PC-9 (cell line): ENCODE measurements around the gene BRF1. TPM values are rescaled to one million over a fixed set of nuclear protein-coding genes. Genes with fewer than 3 reads are reported as not detected.

ENCODE experiments used
- BruUV-seq: library from RNA; stranded (reverse); fragments of 400-500 nt; replicated peaks from 2 replicates; lab custom pipeline; 2021; lab: Mats Ljungman, UMichigan
- CTCF ChIA-PET: fragments of 300-600 bp; sonication (Branson Sonifier 250); formaldehyde crosslinking; loops from one replicate; lab custom pipeline; 2022; ENCODE audit warnings: antibody characterized with exemption; lab: Charles Lee
- POLR2A ChIA-PET: fragments of 300-600 bp; sonication (Branson Sonifier 250); formaldehyde crosslinking; loops from one replicate; lab custom pipeline; 2022; ENCODE audit warnings: antibody characterized with exemption; ENCODE audit not compliant: unreplicated experiment; lab: Charles Lee
- DNase-seq, 2 experiments: peaks; one replicate each; pipeline versions ENCODE4 v3.0.0 to v3.0.0-alpha.2; 2015 to 2022; ENCODE audit warnings: mixed read lengths in 1 of 2
- H2AFZ ChIP-seq: fragments of 200-600 bp; sonication (generic); 2 replicates; pipeline ENCODE4 v1.8.1; 2017; ENCODE audit warnings: antibody characterized with exemption
- H3F3A ChIP-seq: fragments of 200-600 bp; sonication (generic); 2 replicates; pipeline ENCODE4 v1.8.1; 2017; ENCODE audit warnings: antibody characterized with exemption, mild to moderate bottlenecking, low read depth; ENCODE audit not compliant: insufficient read depth
- H3K27ac ChIP-seq: fragments of 200-600 bp; sonication (generic); 2 replicates; pipeline ENCODE4 v1.6.1; 2016; ENCODE audit warnings: mixed run types
- H3K27me3 ChIP-seq: fragments of 200-600 bp; sonication (generic); 2 replicates; pipeline ENCODE4 v1.6.1; 2016; ENCODE audit warnings: low read depth, mixed run types; ENCODE audit not compliant: insufficient read depth
- H3K36me3 ChIP-seq: fragments of 200-600 bp; sonication (generic); 2 replicates; pipeline ENCODE4 v1.6.1; 2016; ENCODE audit warnings: low read depth, mixed run types
- H3K4me1 ChIP-seq: fragments of 200-600 bp; sonication (generic); replicated peaks from 2 replicates; pipeline ENCODE4 v1.6.1; 2016; ENCODE audit warnings: mixed run types; ENCODE audit not compliant: insufficient read depth
- H3K4me2 ChIP-seq: fragments of 200-600 bp; sonication (generic); 2 replicates; pipeline ENCODE4 v1.6.1; 2017; ENCODE audit warnings: mixed run types
- H3K4me3 ChIP-seq: fragments of 200-600 bp; sonication (generic); 2 replicates; pipeline ENCODE4 v1.6.1; 2016; ENCODE audit warnings: mixed run types
- H3K79me2 ChIP-seq: fragments of 200-600 bp; sonication (generic); 2 replicates; pipeline ENCODE4 v1.6.1; 2017; ENCODE audit warnings: low read depth, mixed run types
- H3K9me2 ChIP-seq: fragments of 200-600 bp; sonication (generic); 2 replicates; pipeline ENCODE4 v1.8.1; 2017; ENCODE audit warnings: mild to moderate bottlenecking; ENCODE audit not compliant: insufficient read depth
- H3K9me3 ChIP-seq: fragments of 200-600 bp; sonication (generic); 2 replicates; pipeline ENCODE4 v1.8.1; 2016; ENCODE audit warnings: low read depth; ENCODE audit not compliant: insufficient read depth
- H4K20me1 ChIP-seq: fragments of 200-600 bp; sonication (generic); 2 replicates; pipeline ENCODE4 v1.8.1; 2017; ENCODE audit not compliant: insufficient read depth
- CTCF ChIP-seq: fragments of 200-600 bp; sonication (generic); conservative IDR thresholded peaks from 2 replicates; pipeline ENCODE4 v1.6.1; 2017; ENCODE audit warnings: mixed run types, antibody characterized with exemption, mild to moderate bottlenecking, moderate library complexity
- EZH2 ChIP-seq: fragments of 200-600 bp; sonication (generic); IDR thresholded peaks from 2 replicates; pipeline ENCODE4 v1.8.0; 2017; ENCODE audit warnings: antibody characterized with exemption, low read depth
- intact Hi-C: fragments of 100-400 bp; cut with micrococcal nuclease; formaldehyde crosslinking; loops from one replicate; pipeline ENCODE4 v1.10.0; 2022; ENCODE audit not compliant: unreplicated experiment
- total RNA-seq: library from RNA; stranded (reverse); gene quantifications from 2 replicates; pipeline ENCODE4 v1.2.3, GENCODE V29; 2021

The BRF1 gene
- total RNA-seq, 1 experiment from 2014 or later: 24.8 TPM

DNA sequence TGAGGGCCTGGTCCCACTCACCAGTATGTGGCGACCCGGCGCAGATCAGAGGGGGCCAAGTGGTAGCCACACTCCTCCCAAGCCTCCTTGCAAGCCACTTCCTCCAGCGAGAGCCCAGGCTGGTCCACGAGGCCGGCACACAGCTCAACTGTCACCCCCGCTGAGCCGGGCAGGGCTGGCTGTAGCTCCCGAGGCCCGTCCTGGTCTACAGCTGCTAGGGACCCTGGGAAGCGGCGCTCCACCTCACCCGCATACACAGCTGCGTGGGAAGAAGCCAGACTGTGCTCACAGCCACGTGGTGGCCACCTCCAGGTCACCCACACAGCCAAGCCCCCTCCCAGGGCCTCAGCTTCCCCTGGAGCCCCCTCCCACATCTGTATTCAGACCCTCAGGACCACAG, 124.3 kb downstream of the BRF1 start:
- ChIA-PET CTCF (no interaction called here), POLR2A (no interaction called here)
- intact Hi-C loops: no loop called here
- no TSS peak for BruUV-seq
- H3K9me2 ChIP-seq: no peaks in the 10 kb centered on the region
- no peak for DNase-seq
- no peak overlapping the region for H2AFZ ChIP-seq
- no peaks in the 10 kb centered on the region for H3K36me3 ChIP-seq
- H3K27me3 ChIP-seq: no peaks in the 10 kb centered on the region
- H3K9me3 ChIP-seq: no peaks in the 10 kb centered on the region
- no peak overlapping the region for H3K4me3 ChIP-seq
- peaks cover 20% of the 10 kb centered on the region for H4K20me1 ChIP-seq
- H3K4me1 ChIP-seq: peaks cover 13% of the 10 kb centered on the region
- H3K79me2 ChIP-seq: no peaks in the 10 kb centered on the region
- H3K4me2 ChIP-seq: no peak overlapping the region
- H3F3A ChIP-seq: peaks cover 5% of the 10 kb centered on the region
- H3K27ac ChIP-seq: no peak overlapping the region
- no peak for TF ChIP-seq CTCF

DNA sequence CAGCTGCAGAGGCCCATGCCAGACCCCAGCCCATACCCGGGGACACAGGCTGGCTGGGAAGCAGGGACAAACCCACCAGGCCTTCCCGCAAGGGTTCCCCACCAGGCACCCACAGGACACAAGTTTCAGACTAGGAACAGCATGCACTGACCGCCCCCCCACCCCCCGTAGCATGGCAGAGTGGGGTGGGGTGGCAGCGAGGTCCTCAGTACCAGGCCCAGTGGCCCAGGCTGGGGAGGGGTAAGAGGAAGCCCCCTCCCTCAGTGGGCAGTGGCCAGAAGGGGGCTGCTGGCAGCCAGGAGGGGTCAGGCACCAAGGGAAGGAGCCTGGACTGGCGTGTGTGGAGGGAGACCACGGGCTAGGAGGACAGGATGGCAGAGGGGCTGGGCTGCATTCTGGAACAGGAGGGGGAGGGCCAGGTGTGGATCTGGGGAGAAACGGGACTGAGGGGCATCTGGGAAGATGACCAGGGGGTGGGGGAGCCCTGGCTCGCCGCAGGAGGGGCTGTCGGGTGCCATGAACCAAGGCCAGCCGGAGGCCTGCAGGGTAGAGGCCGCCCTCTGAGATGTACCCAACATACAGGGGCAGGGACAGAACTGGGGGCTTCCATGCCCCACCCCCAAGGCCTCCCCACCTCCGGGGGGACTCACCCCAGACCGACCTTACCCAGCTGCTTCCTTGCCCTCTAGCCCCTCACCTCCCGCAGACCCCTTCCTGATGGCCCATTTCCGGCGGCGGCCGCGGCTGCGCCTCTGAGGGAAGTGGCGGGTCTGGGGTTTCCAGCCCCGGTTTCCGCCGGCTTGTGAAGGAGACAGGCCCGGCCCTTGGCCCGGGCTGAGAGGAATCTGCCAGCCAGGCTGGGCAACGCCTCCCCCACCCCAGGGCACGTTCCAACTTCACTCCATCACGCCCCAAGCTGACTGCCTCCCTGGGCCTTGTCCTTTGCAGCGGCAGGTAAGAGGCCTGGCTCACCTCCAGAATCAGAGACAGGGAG, 126.6 kb downstream of the BRF1 start:
- Histone ChIP-seq H2AFZ (no peak overlapping the region), H3K4me1 (peaks cover 5% of the 10 kb centered on the region), H3K9me2 (no peaks in the 10 kb centered on the region), H3K9me3 (no peaks in the 10 kb centered on the region), H3F3A (peaks cover 5% of the 10 kb centered on the region), H3K36me3 (no peaks in the 10 kb centered on the region), H3K4me2 (no peak overlapping the region), H4K20me1 (peaks cover 17% of the 10 kb centered on the region), H3K4me3 (no peak overlapping the region), H3K79me2 (no peaks in the 10 kb centered on the region), H3K27ac (no peak overlapping the region), H3K27me3 (no peaks in the 10 kb centered on the region)
- POLR2A ChIA-PET: no interaction called here
- CTCF ChIA-PET: no interaction called here
- intact Hi-C loops: no loop called here
- no peak for DNase-seq
- no TSS peak for BruUV-seq
- TF ChIP-seq EZH2: no peak
- no peak for TF ChIP-seq CTCF

GRCh38 chr14:105173145-105173544, 127.7 kb downstream of the BRF1 start:
- peaks cover 5% of the 10 kb centered on the region for H3F3A ChIP-seq
- POLR2A ChIA-PET: no interaction called here
- DNase-seq: no peak
- H2AFZ ChIP-seq: no peak overlapping the region
- TF ChIP-seq CTCF: no peak
- no peak for TF ChIP-seq EZH2
- BruUV-seq: no TSS peak
- no peak overlapping the region for H3K4me3 ChIP-seq
- no peaks in the 10 kb centered on the region for H3K9me2 ChIP-seq
- intact Hi-C loops: no loop called here
- H3K27ac ChIP-seq: no peak overlapping the region
- H3K9me3 ChIP-seq: no peaks in the 10 kb centered on the region
- CTCF ChIA-PET: no interaction called here
- no peak overlapping the region for H3K4me2 ChIP-seq
- H3K79me2 ChIP-seq: no peaks in the 10 kb centered on the region
- no peaks in the 10 kb centered on the region for H3K27me3 ChIP-seq
- peaks cover 5% of the 10 kb centered on the region for H3K4me1 ChIP-seq
- H4K20me1 ChIP-seq: peaks cover 17% of the 10 kb centered on the region
- H3K36me3 ChIP-seq: no peaks in the 10 kb centered on the region
